ENCODE measurements around the gene ATP11A.
"Not testable (repeated sequence)": the region's sequence is repeated elsewhere in the genome, so short reads cannot be mapped to it uniquely, and the experiment has no call there.

ATP11A gene

DNA sequence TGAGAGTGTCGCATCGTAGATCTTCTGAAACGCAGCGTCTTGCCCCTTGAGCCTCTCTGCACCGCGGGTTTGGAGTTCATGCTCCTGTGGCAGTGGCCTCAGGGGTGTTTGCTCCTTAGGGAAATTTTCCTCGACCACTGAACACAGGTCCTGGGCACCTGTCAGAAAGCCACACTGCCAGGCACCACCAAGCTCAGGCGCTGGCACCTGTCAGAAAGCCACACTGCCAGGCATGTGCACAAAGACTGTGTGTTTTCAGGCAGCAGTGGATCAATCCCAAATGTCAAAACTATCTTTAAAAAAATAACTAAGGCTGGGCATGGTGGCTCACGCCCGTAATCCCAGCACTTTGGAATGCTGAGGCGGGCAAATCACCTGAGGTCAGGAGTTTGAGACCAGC is 87.1 kb downstream of the ATP11A start:
- DNase-seq = no peak

DNA sequence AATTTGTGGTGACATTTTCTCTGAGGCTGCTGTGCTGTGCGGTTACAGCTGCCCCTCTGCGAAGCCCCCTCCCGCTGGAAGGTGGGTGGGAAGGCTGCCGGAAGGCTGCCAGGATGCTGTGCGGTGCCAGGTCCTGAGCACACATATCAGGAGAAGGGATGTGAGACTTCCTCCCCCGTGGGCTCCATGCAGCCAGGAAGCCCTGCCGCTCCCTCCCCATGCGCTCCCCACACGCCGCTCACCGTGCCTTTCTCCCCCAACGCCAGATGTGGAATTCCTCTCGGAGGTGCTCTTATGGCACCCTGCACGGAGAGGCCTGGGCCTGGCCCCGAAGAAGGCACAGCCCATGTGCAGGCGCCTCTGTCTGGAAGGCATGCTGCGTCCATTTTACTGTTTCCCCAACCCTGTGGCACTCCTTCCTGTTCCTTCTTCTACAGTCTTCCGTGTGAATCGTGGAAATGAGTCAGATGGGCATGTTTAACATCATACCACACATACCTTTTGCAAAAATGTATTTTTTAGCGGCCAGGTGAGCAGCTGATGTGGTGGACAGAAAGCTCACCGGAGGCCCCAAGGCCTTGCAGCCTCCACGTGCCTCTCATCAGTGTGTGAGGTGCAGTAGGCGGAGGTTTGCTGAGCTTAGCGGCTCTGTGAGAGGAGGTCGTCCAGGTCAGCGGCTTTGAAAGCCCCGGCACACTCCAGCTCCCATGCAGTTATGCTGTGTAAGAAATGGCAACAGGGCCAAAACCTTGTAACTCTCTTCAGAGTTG is 88.0 kb downstream of the ATP11A start:
- no peak for DNase-seq

DNA sequence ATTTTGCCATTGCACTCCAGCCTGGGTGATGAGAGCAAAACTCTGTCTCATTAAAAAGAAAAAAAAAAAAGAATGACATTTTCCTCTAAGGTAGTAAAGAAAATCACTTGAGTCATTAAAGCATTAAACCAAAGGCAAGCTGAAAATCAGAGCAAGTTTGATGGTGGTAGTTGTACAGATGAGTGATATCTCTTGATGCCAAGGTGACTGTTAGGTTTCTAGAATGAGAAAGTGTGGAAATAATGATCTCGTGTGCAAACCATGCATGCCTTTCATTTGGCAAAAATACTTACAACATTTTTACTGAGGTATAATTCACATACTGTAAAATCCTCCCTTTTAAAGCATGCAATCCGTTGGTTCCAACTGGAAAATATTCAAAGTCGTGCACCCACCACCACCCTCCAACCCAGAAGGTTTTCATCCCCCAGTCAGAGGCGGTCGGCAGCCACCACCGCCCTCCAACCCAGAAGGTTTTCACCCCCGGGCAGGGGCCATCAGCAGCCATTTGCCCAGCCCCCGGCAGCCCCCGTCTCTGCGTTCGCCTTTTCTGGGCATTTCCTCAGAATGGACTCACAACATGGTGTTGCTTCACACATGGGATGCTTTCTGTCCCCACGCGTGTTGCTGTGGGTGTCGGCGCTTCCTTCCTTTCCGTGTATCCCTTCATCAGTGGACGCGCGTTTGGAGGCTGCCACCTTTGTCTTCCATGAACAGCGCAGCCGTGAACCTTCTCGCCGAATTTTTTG is 90.2 kb downstream of the ATP11A start:
- no peak for DNase-seq

DNA sequence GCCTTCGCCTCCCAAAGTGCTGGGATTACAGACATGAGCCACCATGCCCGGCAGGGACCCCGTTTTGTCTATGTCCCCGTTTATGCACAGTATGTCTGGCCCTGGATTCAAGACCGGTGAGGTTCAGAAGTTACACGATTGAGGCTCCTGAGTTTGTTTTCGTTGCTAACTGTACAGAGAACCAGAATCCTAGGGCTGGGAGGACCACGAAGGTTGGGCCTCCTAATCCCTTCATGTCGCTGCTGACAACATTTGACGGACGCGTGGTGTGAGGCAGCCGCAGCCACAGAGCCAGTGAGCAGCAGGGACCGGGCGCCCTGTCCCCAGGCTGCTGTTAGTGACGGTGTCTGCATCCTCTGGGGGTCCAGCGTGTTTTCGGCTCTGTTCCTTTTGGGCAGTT is 91.4 kb downstream of the ATP11A start:
- no peak for DNase-seq

DNA sequence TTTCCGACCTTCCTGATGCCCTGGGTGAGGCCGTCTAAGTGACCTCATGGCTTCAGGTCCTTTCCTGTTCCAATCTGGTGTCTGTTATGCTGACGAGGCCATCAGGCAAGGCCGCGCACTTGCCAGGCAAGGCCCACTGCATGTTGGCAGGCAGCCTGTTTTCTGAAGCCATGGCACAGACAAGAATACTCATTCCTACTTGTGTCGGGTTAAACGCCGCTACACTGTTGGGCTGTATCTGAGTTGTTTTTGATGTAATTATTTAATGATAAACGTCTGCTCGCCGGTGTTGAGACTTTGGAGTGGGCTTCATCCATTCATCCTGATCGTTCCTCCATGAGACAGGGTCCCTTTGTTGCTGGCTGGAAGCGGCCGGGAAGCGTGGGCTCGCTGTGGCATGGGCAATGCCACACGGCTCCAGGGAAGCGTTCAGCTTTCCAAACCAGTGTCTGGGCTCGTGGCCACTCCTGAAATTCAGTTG is 92.1 kb downstream of the ATP11A start:
- DNase-seq = no peak

DNA sequence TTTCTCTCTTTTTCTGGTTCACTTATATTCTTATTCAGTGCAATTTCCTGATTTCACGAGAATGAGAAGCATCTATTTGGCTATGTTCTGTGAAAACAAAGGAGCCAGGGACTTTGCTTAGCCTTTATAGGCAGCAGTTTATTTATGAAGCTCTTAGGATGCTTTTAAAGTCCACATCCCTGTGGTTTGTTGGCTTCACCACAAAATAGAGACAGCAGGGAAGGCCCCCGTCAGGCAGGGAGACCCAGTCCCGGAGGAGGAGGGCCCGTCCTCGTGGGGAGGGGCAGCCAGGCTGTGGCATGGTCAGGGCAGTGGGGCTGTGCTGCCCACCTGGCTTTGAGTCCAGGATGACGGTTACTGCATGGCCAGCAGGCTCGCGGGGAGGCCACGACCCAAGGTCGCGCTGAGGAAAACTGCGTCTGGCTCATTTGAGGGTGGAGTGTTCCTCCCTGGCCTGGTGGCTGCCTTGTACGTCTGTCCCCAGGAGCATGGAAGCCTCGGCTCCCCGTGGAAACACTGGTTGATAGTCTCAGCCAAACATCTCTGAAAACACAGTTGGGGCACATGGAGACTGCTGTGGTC is 92.7 kb downstream of the ATP11A start:
- no peak for DNase-seq

DNA sequence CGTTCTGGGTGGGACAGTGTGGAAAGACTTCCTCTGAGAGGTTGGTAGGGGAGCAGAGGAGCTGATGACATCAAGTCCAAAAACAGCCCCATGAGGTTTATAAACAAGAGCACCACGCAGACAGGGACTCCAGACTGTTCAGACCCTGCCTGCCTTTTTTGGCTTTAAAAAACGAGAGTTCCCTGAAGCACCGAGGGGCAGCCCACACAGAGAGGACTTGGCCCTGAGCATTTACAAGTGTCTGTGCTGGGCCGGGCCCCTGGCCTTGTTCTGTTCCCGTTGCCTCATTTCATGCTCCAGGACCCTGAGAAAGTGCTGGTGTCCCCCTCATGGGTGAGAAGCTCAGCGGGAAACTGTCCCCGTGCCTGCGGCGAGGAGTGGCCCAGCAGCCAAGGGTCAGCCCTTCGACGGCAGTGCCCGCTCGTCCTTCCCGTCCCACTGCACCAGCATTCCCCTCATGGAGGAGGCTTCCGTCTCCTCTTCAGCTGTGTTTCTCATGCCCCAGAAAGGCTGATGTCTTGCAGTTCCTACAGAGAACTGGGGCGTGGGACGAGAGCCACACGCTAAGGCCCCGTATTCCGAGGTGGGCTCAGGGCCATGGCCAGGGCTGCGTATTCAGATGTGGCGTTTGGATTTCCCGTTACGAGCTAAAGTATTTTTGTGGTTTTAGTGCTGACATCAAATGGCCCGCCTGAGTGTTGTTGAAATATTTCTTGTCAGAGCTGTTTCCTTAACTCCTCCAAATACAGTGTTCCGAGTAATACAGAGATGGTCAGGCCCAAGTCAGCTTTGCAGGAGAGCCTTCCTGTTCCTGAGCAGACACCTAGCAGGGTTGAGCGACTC is 93.5 kb downstream of the ATP11A start:
- DNase-seq = peak; percentile 9 to 41 (median 30)

DNA sequence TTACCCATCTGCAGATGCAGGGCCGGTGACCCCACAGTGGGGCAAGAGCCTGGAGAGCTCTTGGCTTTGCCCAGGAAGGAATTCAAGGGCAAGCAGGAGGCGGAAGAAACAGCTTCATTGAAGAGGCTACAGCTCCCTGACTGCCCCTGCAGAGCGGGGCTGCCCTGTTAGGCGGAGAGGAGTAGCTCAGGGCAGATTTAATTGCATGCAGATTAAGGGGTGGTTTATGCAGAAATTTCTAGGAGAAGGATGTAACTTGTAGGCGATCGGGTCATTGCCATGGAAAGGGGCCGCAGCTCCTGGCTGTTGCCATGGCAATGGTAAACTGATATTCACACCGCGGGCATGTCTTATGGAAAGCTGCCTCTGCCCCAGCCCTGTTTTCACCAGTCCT is 94.1 kb downstream of the ATP11A start:
- no peak for DNase-seq

DNA sequence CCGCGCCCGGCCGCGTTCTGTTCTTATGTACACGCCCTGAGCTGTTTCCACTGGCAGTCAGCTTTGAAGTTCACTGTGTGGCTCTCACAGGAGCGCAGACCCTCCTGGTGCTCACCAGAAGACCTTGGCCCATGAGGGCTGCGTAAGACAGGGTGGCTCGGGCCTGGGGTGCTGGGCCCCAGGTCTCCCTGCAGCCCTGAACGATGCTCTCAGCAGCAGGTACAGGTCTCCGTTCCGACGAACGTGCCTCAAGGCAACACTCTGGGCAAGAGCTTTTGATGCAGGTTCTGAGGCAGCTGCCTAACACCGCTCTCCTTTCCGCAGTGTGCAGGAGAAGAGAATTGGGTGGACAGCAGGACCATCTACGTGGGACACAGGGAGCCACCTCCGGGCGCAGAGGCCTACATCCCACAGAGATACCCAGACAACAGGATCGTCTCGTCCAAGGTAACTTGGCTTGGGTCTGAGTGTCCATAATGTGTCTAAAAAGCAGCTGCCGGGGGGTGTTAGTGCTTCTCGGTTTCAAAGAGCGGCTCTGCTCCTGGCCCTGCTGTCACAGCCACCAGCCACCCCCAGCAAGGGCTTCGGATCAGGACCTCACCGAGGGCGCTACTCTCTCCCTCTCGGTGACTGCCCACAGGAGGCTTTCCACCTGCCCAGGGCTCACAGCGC is 95.1 kb downstream of the ATP11A start:
- no peak for DNase-seq

DNA sequence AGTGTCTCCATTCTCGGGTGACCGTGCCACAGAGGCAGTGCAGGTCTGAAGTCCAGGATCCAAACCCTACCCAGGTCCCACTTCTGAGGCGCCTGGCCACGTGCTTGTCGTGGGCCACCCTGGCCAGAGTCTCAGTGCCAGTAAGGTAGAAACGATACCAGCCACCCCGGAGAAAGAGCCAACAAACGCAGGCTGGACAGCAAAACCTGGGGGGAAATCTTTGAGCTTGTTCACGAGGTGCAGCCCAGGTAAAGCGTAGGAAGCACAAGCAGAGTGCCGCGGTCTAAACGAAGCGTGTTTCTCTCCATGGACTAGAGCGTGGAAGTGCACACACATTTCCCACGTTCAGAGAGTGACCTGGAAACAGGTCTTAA is 95.6 kb downstream of the ATP11A start:
- no peak for DNase-seq

DNA sequence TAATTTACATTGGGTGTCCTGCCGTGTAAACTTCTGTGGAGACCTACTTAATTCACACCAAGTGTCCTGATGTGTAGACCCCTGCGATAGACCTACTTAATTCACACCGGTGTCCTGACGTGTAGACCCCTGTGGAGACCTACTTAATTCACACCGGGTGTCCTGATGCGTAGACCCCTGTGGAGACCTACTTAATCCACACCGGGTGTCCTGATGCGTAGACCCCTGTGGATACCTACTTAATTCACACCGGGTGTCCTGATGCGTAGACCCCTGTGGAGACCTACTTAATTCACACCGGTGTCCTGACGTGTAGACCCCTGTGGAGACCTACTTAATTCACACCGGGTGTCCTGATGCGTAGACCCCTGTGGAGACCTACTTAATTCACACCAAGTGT is 97.0 kb downstream of the ATP11A start:
- not testable (repeated sequence) for DNase-seq

DNA sequence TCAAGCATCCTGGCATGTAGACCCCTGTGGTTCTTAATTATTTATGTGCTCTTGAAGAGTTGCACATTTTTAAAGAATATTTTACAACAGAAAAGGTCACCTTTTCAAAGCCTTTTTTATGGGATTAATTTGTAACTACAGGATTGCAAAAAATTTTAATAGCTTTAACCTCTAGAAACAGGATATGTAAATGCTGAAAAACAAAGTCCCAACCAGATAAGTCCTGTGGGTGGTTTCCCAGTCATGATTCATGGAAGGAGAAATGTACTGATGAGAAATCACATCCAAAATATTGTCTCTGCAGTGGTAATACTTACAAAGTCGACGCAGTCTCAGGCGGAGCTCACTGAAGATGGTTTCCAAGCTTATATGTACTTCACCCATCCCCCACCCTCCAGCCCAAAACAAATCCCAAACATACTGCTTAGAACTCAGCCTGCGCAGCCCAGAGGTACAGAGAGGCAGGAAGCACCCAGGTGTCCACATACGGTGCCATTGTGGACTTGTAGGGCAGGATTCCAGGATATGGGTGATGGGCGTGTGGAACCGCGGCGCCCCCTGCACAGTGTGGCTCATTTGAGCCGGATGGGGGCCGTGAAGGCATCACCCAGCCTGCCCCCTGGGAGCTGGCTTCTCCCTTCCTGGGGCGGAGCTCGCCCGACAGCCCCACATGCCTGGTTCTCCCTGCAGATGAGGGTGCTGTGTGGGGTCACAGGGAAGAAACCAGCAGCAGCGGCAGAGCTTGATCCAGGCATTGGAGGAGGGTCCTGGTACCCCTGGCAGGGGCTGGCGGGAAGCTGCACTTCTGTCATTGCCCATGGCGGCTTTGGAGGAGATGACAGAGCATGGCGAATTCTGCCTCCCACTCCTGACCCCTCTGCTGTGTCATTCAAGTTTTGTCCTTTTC is 101.2 kb downstream of the ATP11A start:
- DNase-seq = no peak

DNA sequence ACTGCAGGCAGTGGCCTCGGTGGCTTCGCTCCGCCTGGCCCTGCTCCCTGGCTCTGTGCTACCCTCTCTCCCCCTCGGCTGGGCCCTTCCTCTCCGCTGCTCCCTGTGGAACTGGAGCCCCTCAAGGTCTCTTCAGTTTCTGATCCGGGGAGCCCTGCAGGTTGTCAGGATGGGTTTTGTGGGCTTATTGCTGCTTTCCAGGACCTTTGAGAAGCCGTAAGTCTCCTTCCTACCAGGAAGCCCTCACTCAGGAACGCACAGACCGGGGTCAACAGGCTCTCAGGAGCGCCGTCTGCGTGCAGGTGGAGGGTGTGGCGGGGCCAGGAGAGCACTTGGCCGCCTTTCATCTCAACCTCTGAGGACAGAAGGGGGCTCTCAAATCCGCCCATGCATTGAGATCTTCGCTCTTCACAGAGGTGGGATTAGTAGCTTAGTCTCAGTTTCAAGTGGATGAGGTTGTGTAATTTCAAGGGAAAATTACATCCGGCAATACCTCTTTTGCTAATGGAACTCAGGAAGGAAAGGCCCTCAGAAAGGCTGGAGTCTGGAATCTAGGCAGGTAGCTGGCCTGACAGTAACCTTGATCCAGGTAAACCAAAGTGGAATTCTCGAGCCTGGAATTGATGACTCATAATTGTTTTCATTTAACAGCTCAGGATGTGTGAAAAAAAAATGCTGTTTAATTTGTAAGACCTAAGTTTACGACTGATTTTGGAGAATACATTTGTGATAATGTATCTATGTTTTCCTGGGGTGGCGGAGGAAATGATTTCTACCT is 102.0 kb downstream of the ATP11A start:
- no peak for DNase-seq

DNA sequence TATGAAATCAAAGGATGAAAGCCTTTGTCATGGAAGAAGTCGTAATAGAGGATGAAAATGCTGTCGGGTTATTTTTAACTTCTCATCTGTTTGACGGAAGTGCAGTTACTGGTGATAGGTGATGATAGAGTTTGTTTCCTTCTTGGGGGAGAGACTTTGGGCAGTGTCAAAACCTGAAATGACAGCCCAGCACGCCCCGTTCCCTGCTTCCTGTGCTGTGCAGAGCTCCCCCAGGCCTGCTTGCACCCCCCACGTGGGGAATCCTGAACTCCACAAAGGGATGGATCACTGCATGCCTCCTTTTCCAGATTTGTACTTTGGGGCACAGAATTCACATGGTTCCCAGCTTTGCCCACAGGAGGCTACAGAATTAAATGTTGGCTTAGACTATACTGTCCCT is 102.7 kb downstream of the ATP11A start:
- no peak for DNase-seq

DNA sequence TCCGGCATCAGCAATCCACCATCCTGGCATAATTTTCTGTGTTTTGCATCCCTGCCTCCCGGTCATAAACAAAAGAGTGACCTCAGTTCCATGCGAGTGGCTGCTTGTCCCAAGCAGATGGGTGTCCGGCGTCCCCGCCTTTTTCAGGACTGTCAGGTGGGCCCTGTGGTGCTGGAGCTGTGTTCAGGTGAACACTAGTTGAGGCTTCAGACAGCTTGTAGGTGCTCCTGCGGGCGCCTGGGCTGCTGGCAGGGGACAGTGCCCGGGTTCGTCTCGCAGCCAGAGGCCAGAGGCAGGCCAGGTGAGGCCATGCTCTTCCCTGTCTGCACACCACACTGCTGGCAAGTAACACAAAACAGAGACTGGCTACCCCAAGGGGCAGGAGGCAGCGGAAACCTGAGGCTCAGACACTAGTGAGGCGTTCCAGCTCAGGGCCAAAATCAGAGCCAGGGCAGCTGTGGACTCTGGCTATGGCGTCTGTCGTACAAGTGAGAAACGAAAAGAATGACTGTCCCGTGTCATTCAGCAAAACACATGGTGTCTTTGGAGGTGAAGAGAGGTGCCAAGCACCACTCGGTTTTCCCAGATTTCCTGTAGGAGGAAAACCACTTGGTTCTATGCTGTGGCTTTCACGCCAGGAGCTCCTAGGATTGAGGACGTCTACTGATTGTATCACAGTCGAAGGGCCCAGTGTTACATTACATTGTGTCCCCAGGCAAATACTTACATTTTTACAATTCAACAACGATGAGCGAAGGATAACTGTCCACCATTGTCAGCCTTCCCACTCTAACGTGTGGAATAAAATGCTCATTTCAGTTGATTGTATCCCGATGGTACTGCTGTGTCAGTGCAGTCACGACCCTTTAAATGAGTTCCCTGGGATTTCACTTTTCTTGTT is 104.0 kb downstream of the ATP11A start:
- DNase-seq = no peak

DNA sequence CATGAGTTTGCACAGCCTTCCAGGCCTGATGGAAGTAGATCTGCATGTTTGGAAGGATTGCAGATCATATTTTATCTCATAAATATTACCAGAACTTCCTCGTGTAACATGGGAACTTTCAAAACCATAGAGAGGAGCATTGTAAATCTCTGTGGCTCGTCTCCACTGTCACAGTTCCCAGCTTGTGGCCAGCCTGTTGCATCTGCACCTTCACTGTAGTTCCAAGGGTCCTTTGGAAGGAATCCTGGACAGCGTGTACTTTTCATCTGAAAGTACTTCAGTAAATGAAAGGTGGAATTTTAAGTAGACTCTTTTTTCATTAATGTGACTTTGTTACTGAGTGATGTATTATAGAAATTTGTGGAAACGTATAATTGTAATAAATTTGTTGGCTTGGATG is 105.4 kb downstream of the ATP11A start:
- no peak for DNase-seq

DNA sequence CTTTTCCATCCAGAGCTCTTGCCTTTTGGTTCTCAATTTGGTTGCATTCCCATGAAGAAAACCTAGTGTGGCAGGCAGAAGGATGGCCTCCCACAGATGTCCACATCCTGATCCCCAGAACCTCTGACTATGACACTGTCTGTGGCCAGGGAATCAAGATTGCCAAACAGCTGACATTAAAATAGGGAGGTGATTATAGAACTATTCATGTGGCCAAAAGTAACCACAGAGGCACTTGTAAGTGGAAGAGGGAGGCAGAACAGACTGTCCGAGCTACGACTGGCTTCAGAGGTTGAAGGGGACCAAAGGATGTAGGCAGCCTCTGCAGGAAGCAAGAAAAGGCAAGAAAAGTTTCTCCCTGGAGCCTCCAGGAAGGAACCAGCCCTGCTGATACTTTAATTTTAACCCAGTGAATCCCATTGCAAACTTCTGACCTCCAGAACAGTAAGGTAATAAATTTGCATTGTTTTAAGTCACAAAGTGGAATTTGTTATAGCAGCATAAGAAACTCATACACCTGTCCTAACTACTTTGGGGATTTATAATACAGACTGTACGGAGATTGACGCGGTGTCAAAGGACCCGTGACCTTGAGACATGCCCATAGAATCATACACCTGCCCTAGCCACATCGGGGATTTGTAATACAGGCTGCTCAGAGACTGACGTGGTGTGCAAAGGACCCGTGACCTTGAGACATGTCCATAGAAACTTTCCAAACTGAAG is 106.5 kb downstream of the ATP11A start:
- DNase-seq = peak in 1 of 4 experiments; percentile 20

DNA sequence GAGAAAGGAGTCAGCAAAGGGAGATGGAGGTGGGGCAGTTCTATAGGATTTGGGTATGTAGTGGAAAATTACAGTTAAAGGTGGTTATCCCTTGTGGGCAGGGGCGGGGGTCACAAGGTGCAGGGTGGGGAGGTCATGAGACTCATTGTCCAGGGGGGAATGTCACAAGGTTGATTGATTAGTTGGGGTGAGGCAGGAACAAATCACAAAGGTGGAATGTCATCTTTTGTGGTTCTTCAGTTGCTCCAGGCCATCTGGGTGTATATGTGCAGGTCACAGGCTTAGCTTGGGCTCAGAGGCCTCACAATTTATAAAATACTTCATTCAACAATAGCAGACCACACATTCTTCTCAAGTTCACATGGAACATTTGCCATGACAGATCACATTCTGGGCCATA is 109.6 kb downstream of the ATP11A start:
- no peak for DNase-seq

DNA sequence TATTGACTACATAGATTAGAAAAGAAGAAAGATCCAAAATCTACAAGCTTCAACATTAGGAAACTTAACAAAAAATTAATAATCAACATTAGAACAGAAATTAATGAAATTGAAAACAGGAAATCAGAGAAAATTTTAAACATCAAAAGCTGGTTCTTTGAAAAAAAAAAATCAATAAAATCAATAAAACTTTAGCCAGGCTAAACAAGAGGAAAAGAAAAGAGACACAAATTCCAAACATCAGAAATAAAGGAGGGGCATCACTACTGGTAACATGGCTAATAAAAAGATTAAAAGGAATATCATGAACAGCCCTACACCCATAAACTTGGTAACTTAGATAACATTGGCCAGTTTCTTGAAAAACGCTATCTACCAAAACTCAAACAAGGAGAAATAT is 110.2 kb downstream of the ATP11A start:
- no peak for DNase-seq
